ENCODE measurements around the gene SLC38A6.

The SLC38A6 gene

GRCh38 chr14:60980811-60981632 is at the start of gene SLC38A6, which contains the start of gene TRMT5:
Gene SLC38A6, plus strand, starts transcription at chr14:60981245. Its CDS starts 33 bp downstream, at chr14:60981278.
Gene TRMT5, minus strand, starts transcription at chr14:60981079. Its CDS starts 106 bp downstream, at chr14:60980973.
- Histone ChIP-seq H3K9ac (ENCODE audit: low read depth, low read length) (peak within 1 kb of the TSS; percentile 92), H3K9me3 (ENCODE audit: control insufficient read depth, insufficient read depth, low read length) (no peaks in the 10 kb centered on the region), H3K4me3 (ENCODE audit: low read depth, low read length) (peak within 1 kb of the TSS; percentile 88), H3K27me3 (ENCODE audit: control insufficient read depth, insufficient read depth, low read length) (no peaks in the 10 kb centered on the region), H3K4me1 (ENCODE audit: control insufficient read depth, insufficient read depth, low read length) (0 out of 2 replicates have a peak, but pooled peaks cover 6% of the 10 kb centered on the region), H3K27ac (ENCODE audit: low read depth, low read length) (peak within 1 kb of the TSS; percentile 83), H3K36me3 (ENCODE audit: control insufficient read depth, insufficient read depth, low read length) (peaks cover 41% of the 10 kb centered on the region)

- H3K36me3 ChIP-seq (ENCODE audit: control insufficient read depth, insufficient read depth, low read length), result no peaks in the 10 kb centered on the region
- H3K4me1 ChIP-seq (ENCODE audit: control insufficient read depth, insufficient read depth, low read length), result peaks cover 9% of the 10 kb centered on the region
- no peaks in the 10 kb centered on the region for H3K27me3 ChIP-seq (ENCODE audit: control insufficient read depth, insufficient read depth, low read length)
- H3K4me3 ChIP-seq (ENCODE audit: low read depth, low read length), result no peak overlapping the region
- no peak overlapping the region for H3K9ac ChIP-seq (ENCODE audit: low read depth, low read length)
- no peaks in the 10 kb centered on the region for H3K9me3 ChIP-seq (ENCODE audit: control insufficient read depth, insufficient read depth, low read length)
- no peak overlapping the region for H3K27ac ChIP-seq (ENCODE audit: low read depth, low read length)
These were observed 47.0 kb upstream of the SLC38A6 start for GRCh38 chr14:60933920-60934655.

GRCh38 chr14:60935319-60935718 is 45.7 kb upstream of the SLC38A6 start:
- no peak overlapping the region for H3K9ac ChIP-seq (ENCODE audit: low read depth, low read length)
- H3K27me3 ChIP-seq (ENCODE audit: control insufficient read depth, insufficient read depth, low read length), result no peaks in the 10 kb centered on the region
- no peak overlapping the region for H3K4me3 ChIP-seq (ENCODE audit: low read depth, low read length)
- H3K27ac ChIP-seq (ENCODE audit: low read depth, low read length), result no peak overlapping the region
- H3K4me1 ChIP-seq (ENCODE audit: control insufficient read depth, insufficient read depth, low read length), result peaks cover 9% of the 10 kb centered on the region
- H3K36me3 ChIP-seq (ENCODE audit: control insufficient read depth, insufficient read depth, low read length), result no peaks in the 10 kb centered on the region
- H3K9me3 ChIP-seq (ENCODE audit: control insufficient read depth, insufficient read depth, low read length), result no peaks in the 10 kb centered on the region

- Histone ChIP-seq H3K9me3 (ENCODE audit: control insufficient read depth, insufficient read depth, low read length) (no peaks in the 10 kb centered on the region), H3K4me1 (ENCODE audit: control insufficient read depth, insufficient read depth, low read length) (peaks cover 3% of the 10 kb centered on the region; the same call in 1 of the 2 replicates), H3K4me3 (ENCODE audit: low read depth, low read length) (no peak overlapping the region), H3K9ac (ENCODE audit: low read depth, low read length) (no peak overlapping the region), H3K27me3 (ENCODE audit: control insufficient read depth, insufficient read depth, low read length) (no peaks in the 10 kb centered on the region), H3K27ac (ENCODE audit: low read depth, low read length) (no peak overlapping the region), H3K36me3 (ENCODE audit: control insufficient read depth, insufficient read depth, low read length) (no peaks in the 10 kb centered on the region)
These were observed 37.4 kb upstream of the SLC38A6 start for GRCh38 chr14:60943637-60944032.

GRCh38 chr14:60944204-60944603 is 36.8 kb upstream of the SLC38A6 start:
- Histone ChIP-seq H3K27ac (ENCODE audit: low read depth, low read length) (no peak overlapping the region), H3K4me3 (ENCODE audit: low read depth, low read length) (no peak overlapping the region), H3K36me3 (ENCODE audit: control insufficient read depth, insufficient read depth, low read length) (no peaks in the 10 kb centered on the region), H3K9me3 (ENCODE audit: control insufficient read depth, insufficient read depth, low read length) (no peaks in the 10 kb centered on the region), H3K4me1 (ENCODE audit: control insufficient read depth, insufficient read depth, low read length) (peaks cover 3% of the 10 kb centered on the region; the same call in 1 of the 2 replicates), H3K9ac (ENCODE audit: low read depth, low read length) (no peak overlapping the region), H3K27me3 (ENCODE audit: control insufficient read depth, insufficient read depth, low read length) (no peaks in the 10 kb centered on the region)

GRCh38 chr14:60945984-60946383 is 35.1 kb upstream of the SLC38A6 start:
- Histone ChIP-seq H3K36me3 (ENCODE audit: control insufficient read depth, insufficient read depth, low read length) (no peaks in the 10 kb centered on the region), H3K4me1 (ENCODE audit: control insufficient read depth, insufficient read depth, low read length) (peaks cover 3% of the 10 kb centered on the region; the same call in 1 of the 2 replicates), H3K9me3 (ENCODE audit: control insufficient read depth, insufficient read depth, low read length) (no peaks in the 10 kb centered on the region), H3K27me3 (ENCODE audit: control insufficient read depth, insufficient read depth, low read length) (no peaks in the 10 kb centered on the region), H3K9ac (ENCODE audit: low read depth, low read length) (no peak overlapping the region), H3K4me3 (ENCODE audit: low read depth, low read length) (no peak overlapping the region), H3K27ac (ENCODE audit: low read depth, low read length) (no peak overlapping the region)

- Histone ChIP-seq H3K4me3 (ENCODE audit: low read depth, low read length) (no peak overlapping the region), H3K27me3 (ENCODE audit: control insufficient read depth, insufficient read depth, low read length) (no peaks in the 10 kb centered on the region), H3K9me3 (ENCODE audit: control insufficient read depth, insufficient read depth, low read length) (no peaks in the 10 kb centered on the region), H3K36me3 (ENCODE audit: control insufficient read depth, insufficient read depth, low read length) (no peaks in the 10 kb centered on the region), H3K27ac (ENCODE audit: low read depth, low read length) (no peak overlapping the region), H3K4me1 (ENCODE audit: control insufficient read depth, insufficient read depth, low read length) (peaks cover 3% of the 10 kb centered on the region; the same call in 1 of the 2 replicates), H3K9ac (ENCODE audit: low read depth, low read length) (no peak overlapping the region)
These were observed 34.3 kb upstream of the SLC38A6 start for GRCh38 chr14:60946773-60947172.

- Histone ChIP-seq H3K36me3 (ENCODE audit: control insufficient read depth, insufficient read depth, low read length) (no peaks in the 10 kb centered on the region; the same call in 1 of the 2 replicates), H3K4me1 (ENCODE audit: control insufficient read depth, insufficient read depth, low read length) (peaks cover 4% of the 10 kb centered on the region; the same call in 1 of the 2 replicates), H3K27me3 (ENCODE audit: control insufficient read depth, insufficient read depth, low read length) (no peaks in the 10 kb centered on the region), H3K27ac (ENCODE audit: low read depth, low read length) (no peak overlapping the region), H3K9me3 (ENCODE audit: control insufficient read depth, insufficient read depth, low read length) (peaks cover 7% of the 10 kb centered on the region; the same call in 1 of the 2 replicates), H3K9ac (ENCODE audit: low read depth, low read length) (no peak overlapping the region), H3K4me3 (ENCODE audit: low read depth, low read length) (no peak overlapping the region)
These were observed 29.1 kb upstream of the SLC38A6 start for GRCh38 chr14:60951776-60952435.

- H3K9ac ChIP-seq (ENCODE audit: low read depth, low read length), result no peak overlapping the region
- H3K36me3 ChIP-seq (ENCODE audit: control insufficient read depth, insufficient read depth, low read length), result no peaks in the 10 kb centered on the region; the same call in 1 of the 2 replicates
- peaks cover 4% of the 10 kb centered on the region; the same call in 1 of the 2 replicates for H3K4me1 ChIP-seq (ENCODE audit: control insufficient read depth, insufficient read depth, low read length)
- no peak overlapping the region for H3K27ac ChIP-seq (ENCODE audit: low read depth, low read length)
- H3K4me3 ChIP-seq (ENCODE audit: low read depth, low read length), result no peak overlapping the region
- no peaks in the 10 kb centered on the region for H3K27me3 ChIP-seq (ENCODE audit: control insufficient read depth, insufficient read depth, low read length)
- H3K9me3 ChIP-seq (ENCODE audit: control insufficient read depth, insufficient read depth, low read length), result peaks cover 21% of the 10 kb centered on the region
These were observed 24.8 kb upstream of the SLC38A6 start for GRCh38 chr14:60956202-60956601.

GRCh38 chr14:60956632-60957031 is 24.4 kb upstream of the SLC38A6 start:
- no peaks in the 10 kb centered on the region for H3K27me3 ChIP-seq (ENCODE audit: control insufficient read depth, insufficient read depth, low read length)
- H3K4me1 ChIP-seq (ENCODE audit: control insufficient read depth, insufficient read depth, low read length), result peaks cover 4% of the 10 kb centered on the region; the same call in 1 of the 2 replicates
- H3K9me3 ChIP-seq (ENCODE audit: control insufficient read depth, insufficient read depth, low read length), result peaks cover 21% of the 10 kb centered on the region
- no peak overlapping the region for H3K4me3 ChIP-seq (ENCODE audit: low read depth, low read length)
- no peak overlapping the region for H3K9ac ChIP-seq (ENCODE audit: low read depth, low read length)
- H3K36me3 ChIP-seq (ENCODE audit: control insufficient read depth, insufficient read depth, low read length), result no peaks in the 10 kb centered on the region; the same call in 1 of the 2 replicates
- no peak overlapping the region for H3K27ac ChIP-seq (ENCODE audit: low read depth, low read length)
